NB4 (cell line): ENCODE measurements around the gene RDH11.

Source experiments
- DNase-seq: peaks from one replicate; pipeline ENCODE4 v3.0.0; 2010; ENCODE audit warnings: low read depth
- H3K4me3 ChIP-seq: one replicate; pipeline ENCODE4 v1.5.1; 2011; ENCODE audit warnings: mild to moderate bottlenecking, low read depth, low read length, moderate library complexity
- CTCF ChIP-seq: IDR thresholded peaks from one replicate; pipeline ENCODE4 v1.5.1; 2012; ENCODE audit warnings: low read depth, low read length
- MAX ChIP-seq: IDR thresholded peaks from 2 replicates; pipeline ENCODE4 v1.6.1; 2011; ENCODE audit warnings: low read depth, low read length
- MYC ChIP-seq: IDR thresholded peaks from 2 replicates; pipeline ENCODE4 v1.6.1; 2011; ENCODE audit warnings: low read depth, low read length
- POLR2A ChIP-seq: IDR thresholded peaks from 2 replicates; pipeline ENCODE4 v1.6.1; 2011; ENCODE audit warnings: mild to moderate bottlenecking; ENCODE audit not compliant: insufficient read length; ENCODE audit errors: extremely low read depth

The RDH11 gene

GRCh38 chr14:67695394-67695949, at the start of gene RDH11:
RDH11 (minus strand) TSS chr14:67695764; CDS start chr14:67695703, 61 bp downstream.
- H3K4me3 ChIP-seq: peak within 1 kb of the TSS; percentile 96
- DNase-seq: peak; percentile 91
- TF ChIP-seq CTCF (no peak), MYC (peak; percentile 37; the same call in 1 of the 2 replicates), POLR2A (peak; percentile 81), MAX (peak; percentile 66)

GRCh38 chr14:67744046-67744445, 48.5 kb upstream of the RDH11 start:
- no peak for TF ChIP-seq CTCF
- no peak for TF ChIP-seq POLR2A
- no peak for TF ChIP-seq MYC
- TF ChIP-seq MAX: no peak
- H3K4me3 ChIP-seq: no peak overlapping the region
- no peak for DNase-seq

GRCh38 chr14:67738740-67739504, 43.4 kb upstream of the RDH11 start:
- no peak overlapping the region for H3K4me3 ChIP-seq
- DNase-seq: peak; percentile 89
- TF ChIP-seq CTCF: no peak
- TF ChIP-seq POLR2A: no peak
- no peak for TF ChIP-seq MAX
- TF ChIP-seq MYC: no peak

GRCh38 chr14:67736771-67737170, 41.2 kb upstream of the RDH11 start:
- TF ChIP-seq POLR2A (no peak), CTCF (no peak), MYC (no peak), MAX (no peak)
- H3K4me3 ChIP-seq: no peak overlapping the region
- DNase-seq: no peak

- no peak overlapping the region for H3K4me3 ChIP-seq
- no peak for TF ChIP-seq MYC
- TF ChIP-seq MAX: no peak
- no peak for TF ChIP-seq POLR2A
- no peak for TF ChIP-seq CTCF
- no peak for DNase-seq
Observed at GRCh38 chr14:67735336-67736147, 40.0 kb upstream of the RDH11 start.
